Measurements from ENCODE around the gene STRA8.

STRA8 gene, protein sequence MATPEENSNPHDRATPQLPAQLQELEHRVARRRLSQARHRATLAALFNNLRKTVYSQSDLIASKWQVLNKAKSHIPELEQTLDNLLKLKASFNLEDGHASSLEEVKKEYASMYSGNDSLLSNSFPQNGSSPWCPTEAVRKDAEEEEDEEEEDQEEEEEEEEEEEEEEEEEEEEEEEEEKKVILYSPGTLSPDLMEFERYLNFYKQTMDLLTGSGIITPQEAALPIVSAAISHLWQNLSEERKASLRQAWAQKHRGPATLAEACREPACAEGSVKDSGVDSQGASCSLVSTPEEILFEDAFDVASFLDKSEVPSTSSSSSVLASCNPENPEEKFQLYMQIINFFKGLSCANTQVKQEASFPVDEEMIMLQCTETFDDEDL

DNA sequence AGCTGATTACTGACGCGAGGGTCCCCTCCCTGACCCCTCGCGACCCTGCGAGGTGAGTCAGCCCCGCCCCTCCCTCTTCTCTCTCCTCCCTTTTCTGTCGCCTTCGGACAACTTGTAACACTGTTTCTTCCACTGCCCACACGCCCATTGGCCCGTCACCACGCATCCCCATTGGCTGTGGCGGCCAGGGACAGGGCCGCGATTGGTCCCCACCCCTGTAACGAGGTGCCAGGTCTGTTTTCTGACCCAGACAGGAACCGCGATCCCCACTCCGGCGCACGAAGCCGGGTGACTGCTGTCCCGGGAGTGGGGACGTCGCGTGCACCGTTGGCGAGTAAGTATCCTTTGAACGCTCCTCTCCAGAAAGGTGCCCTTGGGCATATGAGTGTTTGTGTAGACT lies at the start of gene STRA8:
Gene STRA8 (plus strand): TSS at position 269 of the 400 bp plus-strand sequence. CDS start 6,687 bp downstream, outside the sequence.
- no peak for DNase-seq

DNA sequence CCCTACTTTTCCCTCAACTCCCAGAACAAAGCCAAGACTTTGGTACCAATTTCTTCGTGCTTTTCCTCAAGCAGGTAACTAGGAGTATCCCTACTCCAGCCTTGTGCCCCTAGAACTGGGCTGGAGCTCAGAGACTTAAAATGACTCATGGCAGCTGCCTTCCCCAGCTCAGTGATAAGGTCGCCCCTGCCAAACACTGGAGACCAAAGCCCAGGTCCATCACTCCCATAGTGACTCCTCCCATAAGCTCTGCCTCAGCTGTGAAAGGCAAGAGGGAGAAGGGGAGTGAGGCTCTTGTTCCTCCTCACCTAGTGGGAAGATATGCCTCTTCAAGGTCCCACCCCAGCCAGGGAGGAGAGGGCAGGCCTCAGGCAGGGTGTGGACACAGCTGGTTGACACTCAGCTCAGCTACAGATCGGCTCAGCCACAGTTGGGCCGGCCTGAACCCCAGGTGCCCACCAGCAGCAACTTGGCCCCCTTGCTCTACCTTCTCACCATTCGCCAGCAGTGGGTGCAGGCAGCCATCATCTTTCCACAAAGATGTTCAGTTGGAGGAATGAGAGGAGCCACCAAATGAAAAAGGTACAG lies 49.3 kb upstream of the STRA8 start:
- DNase-seq = no peak

DNA sequence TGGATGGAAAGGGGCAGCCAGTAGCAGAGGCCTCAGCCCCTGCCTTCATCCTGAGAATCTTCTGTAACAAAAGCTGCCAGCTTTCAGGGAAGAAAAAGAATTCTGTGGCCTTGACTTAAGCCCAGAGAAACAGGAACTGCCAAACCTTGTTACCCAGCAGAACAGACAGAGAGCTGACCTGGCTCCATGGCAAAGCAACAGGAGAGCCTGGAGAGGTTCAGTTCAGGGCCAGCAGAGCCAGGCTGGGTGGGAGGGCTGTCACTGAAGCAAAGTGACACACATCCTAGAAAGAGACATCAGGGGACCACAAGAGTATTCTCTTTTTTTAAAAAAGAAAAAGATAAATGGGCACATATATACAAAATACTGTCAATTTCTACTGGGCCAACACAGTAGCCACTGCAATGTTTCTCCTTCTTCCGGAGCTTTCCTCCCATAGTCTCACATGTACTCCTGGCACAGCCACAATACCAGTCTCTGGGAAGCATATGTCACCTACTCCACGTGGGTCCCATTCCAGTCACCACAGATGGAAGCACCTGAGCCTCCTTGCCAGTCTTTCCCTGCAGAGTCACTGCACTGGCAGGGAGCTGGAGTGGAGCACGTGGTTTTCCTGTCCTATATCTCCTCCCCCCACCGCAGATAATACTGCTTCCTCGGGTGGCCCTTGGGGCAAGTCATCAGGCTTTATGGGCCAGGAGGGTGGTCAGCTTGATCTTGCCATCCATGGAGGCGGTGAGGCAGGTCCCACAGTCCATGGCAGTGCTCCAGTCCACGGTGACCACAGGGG lies 48.0 kb upstream of the STRA8 start:
- no peak for DNase-seq

DNA sequence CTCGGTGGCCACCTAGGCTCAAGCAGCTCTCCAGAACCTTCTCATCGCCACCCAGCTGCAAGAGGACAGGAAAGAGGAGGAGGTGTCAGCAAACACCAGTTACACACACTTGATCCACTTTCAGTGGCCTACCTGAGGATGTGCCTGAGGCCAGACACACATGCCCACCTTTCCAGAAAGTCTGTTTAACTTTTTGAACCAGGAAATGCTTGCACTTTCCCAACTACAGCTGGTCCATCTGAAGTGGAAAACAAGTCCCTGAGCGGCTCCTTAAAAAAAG lies 47.4 kb upstream of the STRA8 start:
- no peak for DNase-seq

DNA sequence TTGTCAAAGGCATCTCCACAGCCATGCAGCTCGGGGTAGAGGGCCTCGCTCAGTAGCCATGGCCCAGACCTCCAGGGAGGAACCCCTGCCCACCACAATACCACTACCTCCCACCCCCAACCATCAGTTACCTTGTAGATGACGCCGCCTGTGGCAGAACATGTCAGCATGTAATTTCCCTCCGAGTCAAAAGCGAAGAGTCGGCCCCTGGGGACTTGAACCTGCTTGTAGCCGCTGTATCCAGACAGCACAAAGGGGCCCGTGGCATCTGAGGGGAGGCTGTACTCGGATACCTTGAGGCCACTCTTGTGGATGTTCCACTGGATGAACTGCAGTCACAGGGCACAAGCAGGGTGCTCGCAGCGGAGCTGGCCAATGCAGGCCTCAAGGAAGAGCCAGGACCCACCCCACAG lies 46.8 kb upstream of the STRA8 start:
- DNase-seq = no peak

DNA sequence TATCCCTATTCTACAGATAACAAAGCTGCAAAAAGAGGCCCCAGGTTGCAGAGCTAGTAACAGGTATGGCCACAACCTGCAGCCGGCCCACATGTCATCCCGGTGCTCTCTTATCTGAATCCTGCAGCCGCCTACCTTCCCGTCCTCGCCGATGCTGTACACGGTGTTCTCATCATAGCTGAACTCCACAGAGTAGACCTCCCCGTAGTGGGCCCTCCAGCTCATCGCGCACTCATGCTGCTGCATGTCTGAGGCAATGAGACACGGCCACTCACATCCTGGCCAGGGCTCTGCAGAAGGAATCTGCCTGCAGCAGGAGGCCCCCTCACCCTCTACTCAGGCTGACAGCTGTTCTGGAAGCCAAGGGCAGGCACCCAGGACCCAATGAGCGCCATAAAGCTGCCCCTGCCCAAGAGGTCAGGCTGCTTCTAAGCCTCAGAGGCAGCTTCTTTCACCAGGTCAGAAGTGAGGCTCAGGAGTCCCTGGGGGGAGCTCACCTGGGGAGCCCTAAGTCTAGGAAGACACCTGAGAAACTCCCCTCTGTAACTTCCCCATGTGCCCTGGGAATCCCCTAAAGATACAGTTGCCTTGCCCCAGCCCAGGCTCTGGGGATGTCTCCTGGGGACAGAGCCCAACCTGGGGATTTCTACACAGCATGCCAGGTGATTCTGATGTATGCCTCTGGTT lies 45.2 kb upstream of the STRA8 start:
- DNase-seq = no peak

DNA sequence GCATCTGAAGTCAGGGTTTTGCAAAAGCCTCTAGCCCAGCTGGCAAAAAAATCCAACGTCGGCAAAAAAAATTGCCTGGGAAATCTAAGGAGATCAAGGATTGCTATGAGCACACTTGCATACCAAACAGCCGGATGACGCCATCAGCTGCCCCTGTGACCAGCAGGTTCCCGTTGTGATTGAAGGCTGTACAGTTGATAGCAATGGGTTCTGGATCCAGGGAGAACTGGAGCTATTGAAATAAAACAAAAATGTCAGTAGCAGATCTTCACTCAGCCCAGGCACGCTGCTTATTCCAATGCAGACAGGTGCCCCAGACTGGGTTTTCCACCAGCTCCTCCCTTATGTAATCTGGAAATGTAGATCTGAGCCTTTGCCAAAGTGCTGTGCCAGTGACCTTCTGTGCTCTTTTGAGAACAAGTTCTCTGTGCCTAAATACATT lies 44.4 kb upstream of the STRA8 start:
- DNase-seq = no peak

DNA sequence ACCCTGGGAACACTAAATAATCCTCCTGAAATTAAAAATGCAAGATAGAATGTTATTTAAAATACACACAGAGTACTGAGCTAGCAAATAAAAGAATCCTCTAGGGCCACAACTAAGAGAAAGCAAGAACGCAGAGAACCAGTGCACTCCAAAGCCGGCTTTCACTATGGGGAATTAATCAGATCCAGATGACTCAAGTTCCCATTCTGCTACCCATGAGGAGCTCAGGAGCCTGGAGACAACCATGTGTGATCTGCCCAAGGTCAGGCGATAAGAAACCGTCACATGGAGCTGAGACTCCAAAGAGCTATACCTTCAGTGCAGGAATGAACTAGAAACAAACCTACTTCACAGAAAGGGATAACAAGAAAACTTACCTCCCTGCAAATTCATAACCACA lies 43.7 kb upstream of the STRA8 start:
- DNase-seq = no peak

DNA sequence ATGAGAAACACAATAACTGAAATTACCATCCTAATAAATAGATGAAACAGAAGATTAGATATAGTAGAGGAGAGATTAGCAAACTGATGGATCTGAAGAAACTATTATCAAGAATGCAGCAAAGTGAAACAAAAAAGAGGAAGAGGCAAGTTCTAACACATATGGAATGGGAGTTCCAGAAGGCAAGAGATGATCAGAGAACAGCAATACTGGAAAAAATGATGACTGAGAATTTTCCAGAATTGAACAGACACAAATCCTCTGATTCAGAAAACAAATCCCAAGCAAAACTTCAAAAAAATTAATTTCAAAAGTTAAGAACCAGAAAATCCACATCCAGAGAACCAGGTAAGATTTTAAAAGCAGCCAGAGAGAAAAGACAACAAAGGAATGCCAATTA lies 42.9 kb upstream of the STRA8 start:
- no peak for DNase-seq

DNA sequence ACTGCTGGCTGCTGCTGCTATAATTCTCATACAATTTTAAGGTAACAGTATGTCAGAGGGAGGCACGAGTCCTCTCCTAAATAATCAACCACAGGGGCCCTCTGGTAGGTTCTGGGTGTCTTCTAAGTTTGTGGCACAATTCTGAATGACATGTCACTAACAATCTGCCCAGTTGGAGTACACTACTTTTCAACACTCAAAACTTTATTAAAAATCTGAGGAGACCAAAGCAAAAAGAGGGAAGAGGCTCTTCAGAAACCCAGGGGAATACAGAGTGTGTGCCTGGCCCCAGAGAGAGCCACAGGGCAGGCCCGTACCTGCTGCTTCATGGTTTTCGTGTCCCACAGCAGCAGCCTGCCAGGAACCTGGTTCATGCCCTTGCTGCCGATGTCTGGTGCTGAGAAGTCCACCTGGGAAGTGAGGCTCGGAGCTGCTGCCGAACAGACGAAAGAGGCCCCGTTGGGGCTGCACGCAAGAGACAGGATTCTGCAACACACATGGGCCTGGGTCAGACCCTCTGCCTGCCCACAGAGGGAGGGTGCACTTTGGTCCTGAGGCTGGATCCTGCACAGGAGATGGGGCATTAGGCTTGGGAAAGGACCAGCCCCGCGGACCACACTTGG lies 40.6 kb upstream of the STRA8 start:
- DNase-seq = no peak

DNA sequence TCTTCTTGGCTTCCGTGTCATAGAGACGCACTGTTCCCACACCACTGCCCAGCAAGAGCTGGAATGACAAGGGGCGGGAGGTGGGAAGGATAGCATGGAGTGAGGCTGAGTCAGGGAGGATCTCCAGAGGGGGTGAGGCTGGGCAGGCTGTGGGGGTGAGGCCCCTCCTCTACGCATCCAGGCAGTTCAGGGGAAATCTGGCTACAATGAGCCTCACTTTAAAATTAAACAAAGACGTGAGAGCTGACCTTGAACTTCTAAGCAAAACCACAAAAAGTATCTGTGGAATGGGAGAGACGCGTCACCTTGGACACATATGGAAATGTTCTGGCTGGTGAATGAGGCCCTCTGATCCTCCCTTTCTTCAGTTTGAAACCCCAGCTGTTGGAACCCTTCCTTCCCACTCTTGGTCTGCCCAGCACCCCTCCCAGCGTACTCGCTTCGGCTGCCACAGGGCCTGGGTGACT lies 40.0 kb upstream of the STRA8 start:
- no peak for DNase-seq

DNA sequence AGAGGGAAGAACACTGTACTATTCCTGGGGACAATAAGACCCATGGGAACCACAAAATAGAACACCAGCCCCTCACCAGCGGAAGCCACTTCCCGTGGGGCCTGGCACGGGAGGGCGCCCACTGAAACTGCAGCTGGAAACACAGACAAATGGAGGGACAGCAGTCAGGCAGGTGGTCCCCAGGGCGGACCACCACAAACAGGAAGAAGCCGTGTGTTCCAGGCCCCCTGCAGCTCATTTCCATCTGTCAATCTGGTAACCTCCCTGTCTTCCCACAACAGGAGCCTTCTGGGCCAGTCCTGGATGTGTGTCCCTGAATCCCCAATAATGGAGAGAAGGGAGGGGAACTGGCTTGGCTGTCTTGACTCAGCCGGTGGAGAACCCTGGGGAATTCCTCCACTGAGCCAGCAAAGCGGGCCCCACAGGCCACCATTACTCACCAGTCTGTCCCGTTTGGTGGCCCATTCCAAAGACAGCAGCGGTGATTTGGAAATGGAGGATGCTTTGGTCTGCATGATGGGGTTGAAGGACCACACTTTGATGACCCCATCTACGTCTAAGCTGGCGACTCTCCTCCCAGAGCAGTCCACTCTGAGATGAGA lies 39.0 kb upstream of the STRA8 start:
- DNase-seq = no peak

DNA sequence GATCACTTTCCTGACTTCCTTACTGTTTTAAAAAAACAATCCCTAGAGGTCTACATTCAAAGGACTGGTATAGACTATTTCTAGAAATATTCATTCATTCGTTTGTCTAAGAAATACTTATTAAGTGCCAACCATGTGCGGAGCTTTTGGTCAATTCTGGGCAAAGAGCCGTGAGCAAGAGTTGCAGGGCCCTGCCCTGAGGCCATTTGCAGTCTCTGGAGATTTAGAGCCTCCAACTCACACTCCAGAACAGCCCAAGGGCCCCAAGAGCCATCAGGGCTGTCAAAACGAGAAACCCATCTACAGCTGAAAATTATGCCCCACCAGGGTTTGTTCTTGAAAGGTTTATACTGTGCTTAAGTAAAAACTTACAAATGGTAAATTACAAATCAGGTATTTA lies 38.5 kb upstream of the STRA8 start:
- DNase-seq = no peak

DNA sequence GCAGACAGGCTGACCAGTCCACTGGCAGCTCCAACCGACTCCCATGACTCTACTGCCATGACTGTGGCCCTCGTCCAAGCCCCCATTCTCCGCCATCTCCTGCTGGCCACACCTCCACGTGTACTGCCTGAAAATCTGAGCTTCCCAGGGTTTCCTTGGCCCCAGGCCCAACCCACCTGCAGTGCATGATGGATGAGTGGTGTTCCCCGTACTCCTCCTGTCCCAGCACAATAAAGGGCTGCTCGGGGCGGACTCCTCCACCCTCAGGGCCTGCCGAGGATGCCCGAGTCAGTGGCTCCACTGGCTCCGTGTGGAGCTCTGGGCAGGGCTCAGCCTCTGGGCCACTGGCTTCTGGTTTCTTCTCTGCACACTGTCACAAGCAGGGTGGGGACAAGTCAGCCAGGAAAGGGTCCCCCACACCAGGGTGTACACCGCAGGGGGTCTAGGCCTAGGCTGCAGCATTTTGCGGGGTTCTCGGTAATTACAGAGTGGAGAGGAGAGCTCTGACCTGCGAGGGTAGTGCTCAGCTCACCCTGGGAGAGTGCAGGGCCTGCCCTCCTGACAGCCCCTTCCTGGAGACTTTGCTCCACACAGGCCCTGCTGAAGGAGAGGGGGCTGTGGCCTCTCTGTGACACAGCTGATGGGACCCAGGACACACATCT lies 37.5 kb upstream of the STRA8 start:
- DNase-seq = no peak

DNA sequence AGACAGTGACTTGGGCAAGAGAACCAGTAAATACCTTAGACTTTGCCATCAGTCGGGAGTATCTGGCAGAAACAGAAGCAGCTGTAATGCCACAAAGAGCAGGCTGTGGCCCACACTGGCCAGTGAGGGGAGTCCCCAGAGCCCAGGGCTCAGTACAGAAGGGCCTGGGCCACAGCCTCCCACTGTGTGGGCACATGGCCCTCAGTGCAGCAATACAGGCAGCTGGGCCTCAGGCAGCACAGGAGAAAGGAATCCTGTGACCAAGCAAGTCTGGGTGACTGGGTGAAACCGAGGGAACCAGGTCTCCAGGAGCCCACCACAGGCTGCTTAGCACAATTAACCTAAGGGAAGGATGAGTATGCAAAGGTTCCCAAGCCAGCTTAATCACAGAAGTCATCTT lies 36.3 kb upstream of the STRA8 start:
- no peak for DNase-seq

DNA sequence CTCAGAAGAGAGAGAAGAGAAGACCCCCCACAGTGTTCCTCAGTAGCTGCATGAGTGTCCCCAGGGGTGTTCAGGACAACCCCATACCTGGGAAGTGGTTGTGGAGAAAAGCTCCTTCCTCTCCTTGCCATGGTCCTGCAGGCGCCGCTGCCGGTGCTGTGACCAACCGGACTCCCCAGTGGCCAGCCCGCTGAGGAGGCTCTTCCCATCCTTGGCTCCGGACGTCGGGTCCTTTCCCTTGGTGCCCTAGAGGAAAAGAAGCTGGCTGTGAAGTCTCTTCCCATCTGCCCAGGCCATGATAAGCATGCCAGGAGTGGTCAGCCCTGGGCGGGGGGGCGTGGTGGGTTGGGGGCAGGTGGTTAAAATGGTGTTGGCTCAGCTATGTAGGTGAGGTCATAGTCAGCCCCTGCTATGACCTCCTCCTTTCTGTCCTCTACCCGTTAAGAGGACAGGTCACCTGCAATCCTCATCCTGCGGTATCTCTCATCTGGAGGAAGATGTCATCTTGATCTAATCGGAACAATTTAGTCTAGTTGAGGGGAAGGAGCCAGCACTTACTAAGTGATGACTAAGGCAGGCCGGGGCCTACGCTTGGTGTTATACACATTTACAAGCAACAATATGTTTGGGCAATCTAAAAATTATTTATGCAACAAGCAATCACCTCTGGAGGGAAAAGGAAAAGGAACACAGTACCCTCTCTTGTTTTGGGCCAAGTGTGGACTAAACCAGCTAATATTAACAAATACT lies 35.6 kb upstream of the STRA8 start:
- DNase-seq = no peak

DNA sequence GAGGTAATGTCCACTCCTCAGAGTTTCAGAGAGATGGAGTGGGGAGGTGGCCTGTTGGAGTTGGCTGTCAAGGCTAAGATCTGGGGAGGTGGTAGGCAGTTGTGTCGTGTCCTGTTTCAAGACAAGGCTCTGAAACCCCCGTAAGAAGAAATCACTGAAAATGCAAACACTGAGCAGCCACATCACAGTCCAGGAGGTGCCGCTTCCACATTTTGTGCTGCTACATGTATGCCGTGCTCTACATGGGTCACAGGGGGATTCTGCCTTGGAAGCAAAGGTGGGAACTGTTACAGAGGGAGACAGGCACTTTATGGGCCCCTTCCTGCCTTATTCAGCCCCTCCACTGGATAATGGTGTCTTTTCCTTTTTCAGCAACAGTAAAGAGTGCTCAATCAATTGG lies 34.2 kb upstream of the STRA8 start:
- no peak for DNase-seq

DNA sequence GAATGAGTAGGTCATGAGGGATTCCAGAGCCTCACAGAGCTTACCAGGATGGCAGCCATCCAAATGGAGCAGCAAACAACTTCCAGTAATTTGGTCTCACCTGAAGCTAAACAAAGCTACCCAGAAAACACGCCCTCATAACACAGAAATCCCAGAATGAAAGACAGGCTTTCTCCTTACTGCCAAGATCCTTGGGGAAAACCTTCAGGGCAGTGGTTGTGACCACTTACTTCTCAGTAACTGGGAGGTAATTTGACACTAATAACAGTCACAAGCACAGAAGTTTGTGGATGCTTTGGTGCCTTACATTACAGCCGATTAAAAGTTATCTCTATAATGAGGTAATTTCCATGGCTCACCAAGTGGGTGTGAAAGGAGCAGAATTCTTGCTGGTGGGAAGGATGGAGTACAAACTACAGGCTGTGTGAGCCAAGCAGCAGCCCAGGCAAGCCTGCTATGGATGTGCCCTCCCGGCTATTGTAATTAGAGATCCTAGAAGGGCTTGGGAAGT lies 32.8 kb upstream of the STRA8 start:
- no peak for DNase-seq

DNA sequence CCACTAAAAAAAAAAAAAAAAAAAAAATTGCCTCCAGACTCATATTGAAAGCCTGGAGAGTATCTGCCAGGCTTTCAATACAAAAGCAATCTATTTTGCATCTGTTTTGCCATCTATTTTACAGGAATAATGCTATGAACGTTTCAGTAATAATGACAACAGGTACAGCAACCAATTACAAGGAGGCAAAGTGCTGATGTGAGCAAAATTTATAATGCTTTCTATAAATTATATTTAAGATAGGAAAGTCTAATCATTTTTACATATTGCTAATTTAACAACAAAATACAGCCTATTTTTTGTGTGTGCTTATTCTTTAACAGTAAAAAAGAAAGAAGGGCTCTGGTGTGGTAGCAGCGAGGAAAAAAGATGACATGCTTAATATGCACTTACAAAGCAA lies 32.3 kb upstream of the STRA8 start:
- DNase-seq = no peak

DNA sequence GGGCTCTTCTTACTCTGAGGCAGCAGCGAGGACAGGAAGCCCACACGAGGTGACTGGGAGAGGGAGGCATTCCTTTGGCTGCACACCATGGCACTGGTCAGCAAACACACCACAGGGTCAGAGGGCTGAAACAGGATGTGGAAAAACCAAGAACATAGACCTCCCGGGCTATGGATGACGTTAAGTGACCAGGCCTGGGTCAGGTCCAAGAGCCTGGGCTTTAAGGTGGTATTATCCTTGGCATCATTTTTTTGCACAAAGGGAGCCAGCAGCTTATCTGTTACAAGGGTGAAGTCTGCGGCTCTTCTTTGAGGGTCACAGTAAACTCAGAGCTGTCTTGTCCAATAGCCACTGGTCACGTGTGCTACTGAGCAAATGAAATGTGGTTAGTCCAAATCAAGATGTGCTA lies 29.3 kb upstream of the STRA8 start:
- DNase-seq = no peak

DNA sequence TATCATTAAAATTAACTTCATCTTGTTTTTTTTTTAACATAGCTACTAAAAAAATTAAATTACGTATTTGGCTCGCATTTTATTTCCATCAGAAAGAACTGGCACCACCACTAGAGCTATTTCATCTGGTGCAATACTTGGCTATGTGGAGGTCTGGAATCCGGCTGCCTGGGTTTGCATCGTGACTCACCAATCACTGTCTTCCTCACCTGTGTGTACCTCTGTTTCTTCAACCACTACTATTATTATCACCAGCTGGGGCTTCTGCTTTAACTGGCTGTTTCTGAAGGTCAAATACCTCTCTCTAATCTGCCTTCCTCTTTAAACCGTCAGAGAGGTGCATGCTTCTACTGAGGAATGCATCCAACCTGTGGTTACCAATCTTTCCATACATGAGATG lies 28.8 kb upstream of the STRA8 start:
- DNase-seq = no peak

All from inflammatory macrophage treated with lipopolysaccharide for 1 hour (primary cell).